Breast epithelium (tissue), 3 donors: ENCODE results near the gene KCNQ5.

Experiments
- POLR2A ChIP-seq: fragments of 450-650 bp; IDR thresholded peaks from one replicate; pipeline ENCODE4 v1.6.1; 2016; ENCODE audit warnings: antibody characterized with exemption, mild to moderate bottlenecking, moderate library complexity
- TF ChIP-seq, protein P1 (sequence below), 3 donors: fragments of 450-650 bp; IDR thresholded peaks; one replicate each; pipeline ENCODE4 v1.5.1; 2016 to 2017; ENCODE audit warnings: antibody characterized with exemption in 3 of 3, mild to moderate bottlenecking in 3 of 3, moderate library complexity in 3 of 3

DNA sequence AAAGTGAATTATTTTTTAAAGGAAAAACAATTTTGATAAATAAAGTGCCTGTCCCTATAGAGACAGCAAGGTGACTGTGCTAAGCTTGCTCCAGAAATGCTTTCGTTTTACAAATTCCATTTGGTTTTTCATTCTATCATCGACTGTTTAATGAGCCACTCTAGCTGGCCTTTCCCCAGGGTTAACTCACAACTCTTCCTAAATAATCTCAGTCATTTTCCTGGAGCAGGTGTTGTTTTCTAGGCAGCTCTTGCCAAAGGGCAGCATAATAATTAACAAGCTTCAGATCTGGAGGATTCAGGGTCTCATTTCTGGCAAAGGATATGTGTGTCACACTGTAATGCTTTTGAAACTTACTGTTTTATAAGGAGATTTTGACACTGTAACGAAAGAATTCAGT lies 419.2 kb downstream of the KCNQ5 start:
- TF ChIP-seq, protein P1, sequence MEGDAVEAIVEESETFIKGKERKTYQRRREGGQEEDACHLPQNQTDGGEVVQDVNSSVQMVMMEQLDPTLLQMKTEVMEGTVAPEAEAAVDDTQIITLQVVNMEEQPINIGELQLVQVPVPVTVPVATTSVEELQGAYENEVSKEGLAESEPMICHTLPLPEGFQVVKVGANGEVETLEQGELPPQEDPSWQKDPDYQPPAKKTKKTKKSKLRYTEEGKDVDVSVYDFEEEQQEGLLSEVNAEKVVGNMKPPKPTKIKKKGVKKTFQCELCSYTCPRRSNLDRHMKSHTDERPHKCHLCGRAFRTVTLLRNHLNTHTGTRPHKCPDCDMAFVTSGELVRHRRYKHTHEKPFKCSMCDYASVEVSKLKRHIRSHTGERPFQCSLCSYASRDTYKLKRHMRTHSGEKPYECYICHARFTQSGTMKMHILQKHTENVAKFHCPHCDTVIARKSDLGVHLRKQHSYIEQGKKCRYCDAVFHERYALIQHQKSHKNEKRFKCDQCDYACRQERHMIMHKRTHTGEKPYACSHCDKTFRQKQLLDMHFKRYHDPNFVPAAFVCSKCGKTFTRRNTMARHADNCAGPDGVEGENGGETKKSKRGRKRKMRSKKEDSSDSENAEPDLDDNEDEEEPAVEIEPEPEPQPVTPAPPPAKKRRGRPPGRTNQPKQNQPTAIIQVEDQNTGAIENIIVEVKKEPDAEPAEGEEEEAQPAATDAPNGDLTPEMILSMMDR (IDR thresholded peaks at IDR 0.05) = no peak
- no peak for TF ChIP-seq POLR2A
